ENCODE data around the gene KRTAP3-2. TPM values are rescaled to one million over a fixed set of nuclear protein-coding genes. Genes with fewer than 3 reads are reported as not detected.

The KRTAP3-2 gene
- total RNA-seq, 1 experiment from 2014 or later, result not detected

DNA sequence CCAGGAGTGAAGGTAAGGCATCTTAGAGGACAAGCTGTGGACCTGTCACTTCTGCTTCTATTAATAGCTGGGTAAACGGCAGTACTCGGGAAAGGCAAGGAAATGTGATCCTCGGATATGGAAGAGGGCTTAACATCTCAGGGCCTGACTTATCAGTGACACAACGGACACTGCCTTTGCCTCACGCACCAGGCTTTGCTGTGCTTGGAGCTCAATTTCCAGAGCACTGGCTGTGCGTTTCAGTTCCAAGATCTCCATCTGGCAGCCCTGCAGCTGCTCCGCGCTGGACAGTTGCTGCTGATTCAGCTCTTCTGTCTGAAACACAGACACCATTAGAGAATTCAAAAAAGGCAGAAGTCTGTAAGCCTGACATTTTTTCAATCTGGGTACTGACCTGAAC is 19.1 kb downstream of the KRTAP3-2 start:
- Histone ChIP-seq H3K9me2 (ENCODE audit: insufficient read depth) (no peaks in the 10 kb centered on the region), H3K4me2 (ENCODE audit: low read length) (no peak overlapping the region), H2AFZ (ENCODE audit: low read depth, low read length, poor library complexity, severe bottlenecking) (no peak overlapping the region), H4K20me1 (ENCODE audit: insufficient read depth) (no peaks in the 10 kb centered on the region), H3K27me3 (ENCODE audit: insufficient read depth, low read length) (no peaks in the 10 kb centered on the region), H3K4me3 (replicated peaks in 1 of 2; ENCODE audit: low read depth in 1 of 2, low read length in 2 of 2) (no peak overlapping the region), H3K9ac (ENCODE audit: low read length) (no peak overlapping the region), H3K9me3 (ENCODE audit: control insufficient read depth in 1 of 2, insufficient read depth in 1 of 2, low read depth in 1 of 2, low read length in 2 of 2) (no peaks in the 10 kb centered on the region), H3K79me2 (ENCODE audit: insufficient read depth, low read length) (no peaks in the 10 kb centered on the region), H3K36me3 (ENCODE audit: control insufficient read depth in 1 of 2, insufficient read depth in 2 of 2, low read length in 2 of 2) (no peaks in the 10 kb centered on the region), H3K4me1 (ENCODE audit: control insufficient read depth in 1 of 2, insufficient read depth in 2 of 2, low read length in 2 of 2) (peaks cover 4% of the 10 kb centered on the region in 2 experiments; a peak in 3 of 4 replicates), H3K27ac (ENCODE audit: low read depth, low read length) (no peak overlapping the region)
- ChIA-PET POLR2A (no interaction called here), RAD21 (ENCODE audit: low non-redundant PET in 1 of 2, low total read pairs in 2 of 2, uncharacterized antibody in 2 of 2, unreplicated experiment in 2 of 2) (no interaction called here), CTCF (no interaction called here)
- intact Hi-C loops (cut with micrococcal nuclease), result no loop called here
- no peak for ATAC-seq
- BruUV-seq (replicated peaks), result no TSS peak
- no peak for TF ChIP-seq ZFX (IDR thresholded peaks at IDR 0.05)
- TF ChIP-seq, protein P1, sequence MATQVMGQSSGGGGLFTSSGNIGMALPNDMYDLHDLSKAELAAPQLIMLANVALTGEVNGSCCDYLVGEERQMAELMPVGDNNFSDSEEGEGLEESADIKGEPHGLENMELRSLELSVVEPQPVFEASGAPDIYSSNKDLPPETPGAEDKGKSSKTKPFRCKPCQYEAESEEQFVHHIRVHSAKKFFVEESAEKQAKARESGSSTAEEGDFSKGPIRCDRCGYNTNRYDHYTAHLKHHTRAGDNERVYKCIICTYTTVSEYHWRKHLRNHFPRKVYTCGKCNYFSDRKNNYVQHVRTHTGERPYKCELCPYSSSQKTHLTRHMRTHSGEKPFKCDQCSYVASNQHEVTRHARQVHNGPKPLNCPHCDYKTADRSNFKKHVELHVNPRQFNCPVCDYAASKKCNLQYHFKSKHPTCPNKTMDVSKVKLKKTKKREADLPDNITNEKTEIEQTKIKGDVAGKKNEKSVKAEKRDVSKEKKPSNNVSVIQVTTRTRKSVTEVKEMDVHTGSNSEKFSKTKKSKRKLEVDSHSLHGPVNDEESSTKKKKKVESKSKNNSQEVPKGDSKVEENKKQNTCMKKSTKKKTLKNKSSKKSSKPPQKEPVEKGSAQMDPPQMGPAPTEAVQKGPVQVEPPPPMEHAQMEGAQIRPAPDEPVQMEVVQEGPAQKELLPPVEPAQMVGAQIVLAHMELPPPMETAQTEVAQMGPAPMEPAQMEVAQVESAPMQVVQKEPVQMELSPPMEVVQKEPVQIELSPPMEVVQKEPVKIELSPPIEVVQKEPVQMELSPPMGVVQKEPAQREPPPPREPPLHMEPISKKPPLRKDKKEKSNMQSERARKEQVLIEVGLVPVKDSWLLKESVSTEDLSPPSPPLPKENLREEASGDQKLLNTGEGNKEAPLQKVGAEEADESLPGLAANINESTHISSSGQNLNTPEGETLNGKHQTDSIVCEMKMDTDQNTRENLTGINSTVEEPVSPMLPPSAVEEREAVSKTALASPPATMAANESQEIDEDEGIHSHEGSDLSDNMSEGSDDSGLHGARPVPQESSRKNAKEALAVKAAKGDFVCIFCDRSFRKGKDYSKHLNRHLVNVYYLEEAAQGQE (IDR thresholded peaks at IDR 0.05; ENCODE audit: low read depth), result no peak
- DNase-seq (ENCODE audit: low read depth, low spot score), result no peak

DNA sequence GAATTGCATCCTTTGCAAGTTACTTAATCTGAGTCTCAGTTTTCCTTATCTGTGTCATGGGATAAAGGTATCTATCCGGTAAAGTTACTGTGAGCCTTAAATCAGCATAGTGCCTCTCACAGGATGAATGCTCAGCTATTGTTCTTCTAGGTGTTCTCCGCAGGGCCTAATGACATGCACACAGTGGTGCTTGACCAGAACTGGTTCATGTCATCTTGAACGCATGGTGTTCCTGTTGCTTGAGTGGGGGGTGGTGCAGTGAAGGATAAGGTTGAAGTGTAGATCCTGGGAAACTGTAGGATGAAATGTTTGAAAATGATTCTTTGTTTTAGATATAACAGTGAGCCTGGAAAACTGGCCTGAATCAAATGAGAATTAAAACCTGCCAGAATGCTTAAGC is 19.6 kb downstream of the KRTAP3-2 start:
- no peak for TF ChIP-seq ATF3 (IDR thresholded peaks at IDR 0.05)
- TF ChIP-seq MAX (IDR thresholded peaks at IDR 0.05), result no peak
- no peak for TF ChIP-seq CBX3 (IDR thresholded peaks at IDR 0.05; ENCODE audit: low read depth)
- no peak for TF ChIP-seq EZH2phosphoT487 (IDR thresholded peaks at IDR 0.05; ENCODE audit: borderline replicate concordance)
- TF ChIP-seq, protein P1 (IDR thresholded peaks at IDR 0.05; ENCODE audit: low read depth), result no peak
- TF ChIP-seq JUND (IDR thresholded peaks at IDR 0.05), result no peak
- Histone ChIP-seq H3K9me2 (ENCODE audit: insufficient read depth) (no peaks in the 10 kb centered on the region), H3K4me1 (ENCODE audit: control insufficient read depth in 1 of 2, insufficient read depth in 2 of 2, low read length in 2 of 2) (peaks cover 4% of the 10 kb centered on the region in 2 experiments; a peak in 3 of 4 replicates), H3K27me3 (ENCODE audit: insufficient read depth, low read length) (no peaks in the 10 kb centered on the region), H2AFZ (ENCODE audit: low read depth, low read length, poor library complexity, severe bottlenecking) (no peak overlapping the region), H3K4me2 (ENCODE audit: low read length) (no peak overlapping the region), H3K79me2 (ENCODE audit: insufficient read depth, low read length) (no peaks in the 10 kb centered on the region), H3K9me3 (ENCODE audit: control insufficient read depth in 1 of 2, insufficient read depth in 1 of 2, low read depth in 1 of 2, low read length in 2 of 2) (no peaks in the 10 kb centered on the region), H3K27ac (ENCODE audit: low read depth, low read length) (no peak overlapping the region), H3K36me3 (ENCODE audit: control insufficient read depth in 1 of 2, insufficient read depth in 2 of 2, low read length in 2 of 2) (no peaks in the 10 kb centered on the region), H3K9ac (ENCODE audit: low read length) (no peak overlapping the region), H3K4me3 (replicated peaks in 1 of 2; ENCODE audit: low read depth in 1 of 2, low read length in 2 of 2) (no peak overlapping the region), H4K20me1 (ENCODE audit: insufficient read depth) (no peaks in the 10 kb centered on the region)
- no TSS peak for BruUV-seq (replicated peaks)
- ChIA-PET RAD21 (ENCODE audit: low non-redundant PET in 1 of 2, low total read pairs in 2 of 2, uncharacterized antibody in 2 of 2, unreplicated experiment in 2 of 2) (no interaction called here), POLR2A (no interaction called here), CTCF (no interaction called here)
- intact Hi-C loops (cut with micrococcal nuclease), result no loop called here
- DNase-seq (ENCODE audit: low read depth, low spot score) (no peak), ATAC-seq (no peak)

Data from HCT116 (cell line).